SK-N-SH treated with all-trans-retinoic acid at 6 μM for 48 hours (cell line): ENCODE results near the gene KDF1.

Source experiments
- ATAC-seq: fragments of 200-7000 bp; cut with Tn5 transposase; 3 replicates; pipeline ENCODE4 v1.9.1; 2020; ENCODE audit warnings: mild to moderate bottlenecking, moderate library complexity
- BACH2 ChIP-seq: fragments of 250-450 bp; sonication (Bioruptor Pico); IDR thresholded peaks from 2 replicates; pipeline ENCODE4 v1.9.0; 2021; ENCODE audit warnings: mild to moderate bottlenecking, borderline replicate concordance
- CREB5 ChIP-seq: fragments of 250-450 bp; sonication (Bioruptor Pico); IDR thresholded peaks from 2 replicates; pipeline ENCODE4 v1.5.1; 2020; ENCODE audit warnings: low read depth, mild to moderate bottlenecking, moderate library complexity
- CSDC2 ChIP-seq: fragments of 250-450 bp; sonication (Bioruptor Pico); IDR thresholded peaks from 2 replicates; pipeline ENCODE4 v1.5.0; 2020; ENCODE audit warnings: mild to moderate bottlenecking, moderate library complexity
- ESRRG ChIP-seq: fragments of 250-450 bp; sonication (Bioruptor Pico); IDR thresholded peaks from 2 replicates; pipeline ENCODE4 v1.6.1; 2021; ENCODE audit warnings: mild to moderate bottlenecking
- GLIS3 ChIP-seq: fragments of 250-450 bp; sonication (Bioruptor Pico); IDR thresholded peaks from 2 replicates; pipeline ENCODE4 v1.5.0; 2020; ENCODE audit warnings: mild to moderate bottlenecking, moderate library complexity
- ISL1 ChIP-seq: fragments of 250-450 bp; sonication (Bioruptor Pico); IDR thresholded peaks from 2 replicates; pipeline ENCODE4 v2.1.2; 2022; ENCODE audit warnings: mild to moderate bottlenecking, moderate library complexity
- OSR1 ChIP-seq: fragments of 250-450 bp; sonication (Bioruptor Pico); IDR thresholded peaks from 2 replicates; pipeline ENCODE4 v1.8.0; 2022; ENCODE audit warnings: moderate library complexity, mild to moderate bottlenecking, inconsistent platforms
- PATZ1 ChIP-seq: fragments of 250-450 bp; sonication (Bioruptor Pico); IDR thresholded peaks from 2 replicates; pipeline ENCODE4 v1.8.0; 2020; ENCODE audit warnings: mild to moderate bottlenecking, moderate library complexity, borderline replicate concordance
- PPARA ChIP-seq: fragments of 250-450 bp; sonication (Bioruptor Pico); IDR thresholded peaks from 2 replicates; pipeline ENCODE4 v1.5.0; 2020; ENCODE audit warnings: mild to moderate bottlenecking, borderline replicate concordance
- RARB ChIP-seq: fragments of 250-450 bp; sonication (Bioruptor Pico); IDR thresholded peaks from 2 replicates; pipeline ENCODE4 v1.8.0; 2021; ENCODE audit warnings: mild to moderate bottlenecking, moderate library complexity
- SNAI2 ChIP-seq: fragments of 250-450 bp; sonication (Bioruptor Pico); IDR thresholded peaks from 2 replicates; pipeline ENCODE4 v1.5.0; 2020; ENCODE audit warnings: mild to moderate bottlenecking, moderate library complexity
- TCF4 ChIP-seq: fragments of 250-450 bp; sonication (Bioruptor Pico); IDR thresholded peaks from 2 replicates; pipeline ENCODE4 v1.8.0; 2021; ENCODE audit warnings: mild to moderate bottlenecking, moderate library complexity, borderline replicate concordance
- TOX ChIP-seq: fragments of 250-450 bp; sonication (Bioruptor Pico); IDR thresholded peaks from 2 replicates; pipeline ENCODE4 v1.8.0; 2021; ENCODE audit warnings: mild to moderate bottlenecking, moderate library complexity, borderline replicate concordance
- ZC3H10 ChIP-seq: fragments of 250-450 bp; sonication (Bioruptor Pico); IDR thresholded peaks from 2 replicates; pipeline ENCODE4 v1.5.1; 2021; ENCODE audit warnings: mild to moderate bottlenecking, moderate library complexity
- ZFP3 ChIP-seq: fragments of 250-450 bp; sonication (Bioruptor Pico); IDR thresholded peaks from 2 replicates; pipeline ENCODE4 v1.5.0; 2020; ENCODE audit warnings: mild to moderate bottlenecking, moderate library complexity
- ZFP30 ChIP-seq: fragments of 450-650 bp; formaldehyde crosslinking; IDR thresholded peaks from 2 replicates; pipeline ENCODE4 v1.5.0; 2022; ENCODE audit warnings: mild to moderate bottlenecking, moderate library complexity
- ZNF70 ChIP-seq: fragments of 450-650 bp; formaldehyde crosslinking; IDR thresholded peaks from 2 replicates; pipeline ENCODE4 v1.5.0; 2020; ENCODE audit warnings: mild to moderate bottlenecking, moderate library complexity
- ZNF8 ChIP-seq: fragments of 450-650 bp; formaldehyde crosslinking; IDR thresholded peaks from 2 replicates; pipeline ENCODE4 v1.5.0; 2020; ENCODE audit warnings: mild to moderate bottlenecking, moderate library complexity
- TF ChIP-seq, protein P1 (sequence below): fragments of 250-450 bp; sonication (Bioruptor Pico); IDR thresholded peaks from 2 replicates; pipeline ENCODE4 v1.5.1; 2021; ENCODE audit warnings: mild to moderate bottlenecking, moderate library complexity
- TF ChIP-seq, protein P2 (sequence below): fragments of 250-450 bp; sonication (Bioruptor Pico); IDR thresholded peaks from 2 replicates; pipeline ENCODE4 v1.5.0; 2020; ENCODE audit warnings: mild to moderate bottlenecking, moderate library complexity

Gene KDF1

GRCh38 chr1:26942656-26943055 lies 17.6 kb downstream of the KDF1 start:
- no peak for ATAC-seq
- TF ChIP-seq CSDC2 (CRISPR knock-in tag) (no peak), PPARA (CRISPR knock-in tag) (no peak), BACH2 (CRISPR knock-in tag) (no peak), TOX (CRISPR knock-in tag) (no peak), ZFP30 (no peak), CREB5 (CRISPR knock-in tag) (no peak), ZFP3 (CRISPR knock-in tag) (no peak), TCF4 (CRISPR knock-in tag) (no peak)

DNA sequence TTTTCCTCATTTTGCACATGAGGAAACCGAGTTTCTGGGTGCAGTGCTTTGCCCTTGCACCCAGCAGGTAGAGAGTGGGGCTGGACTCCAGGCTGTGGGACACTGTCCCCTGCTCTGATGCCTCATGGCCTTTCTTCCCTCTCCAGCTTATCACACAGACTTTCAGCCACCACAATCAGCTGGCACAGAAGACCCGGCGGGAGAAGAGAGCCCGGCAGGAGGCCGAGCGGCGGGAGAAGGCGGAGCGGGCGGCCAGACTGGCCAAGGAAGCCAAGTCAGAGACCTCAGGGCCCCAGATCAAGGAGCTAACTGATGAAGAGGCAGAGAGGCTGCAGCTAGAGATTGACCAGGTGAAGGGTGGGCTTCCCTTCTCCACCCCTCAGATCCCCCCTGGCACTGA lies 19.0 kb downstream of the KDF1 start:
- TF ChIP-seq BACH2 (CRISPR knock-in tag) (no peak), PPARA (CRISPR knock-in tag) (no peak), TCF4 (CRISPR knock-in tag) (no peak), ZFP3 (CRISPR knock-in tag) (no peak), ZFP30 (no peak), RARB (CRISPR knock-in tag) (no peak), ZNF70 (no peak), SNAI2 (CRISPR knock-in tag) (no peak), CSDC2 (CRISPR knock-in tag) (no peak), PATZ1 (CRISPR knock-in tag) (no peak), ISL1 (CRISPR knock-in tag) (no peak), ZNF8 (CRISPR knock-in tag) (no peak), ZC3H10 (CRISPR knock-in tag) (no peak)
- TF ChIP-seq, protein P1, sequence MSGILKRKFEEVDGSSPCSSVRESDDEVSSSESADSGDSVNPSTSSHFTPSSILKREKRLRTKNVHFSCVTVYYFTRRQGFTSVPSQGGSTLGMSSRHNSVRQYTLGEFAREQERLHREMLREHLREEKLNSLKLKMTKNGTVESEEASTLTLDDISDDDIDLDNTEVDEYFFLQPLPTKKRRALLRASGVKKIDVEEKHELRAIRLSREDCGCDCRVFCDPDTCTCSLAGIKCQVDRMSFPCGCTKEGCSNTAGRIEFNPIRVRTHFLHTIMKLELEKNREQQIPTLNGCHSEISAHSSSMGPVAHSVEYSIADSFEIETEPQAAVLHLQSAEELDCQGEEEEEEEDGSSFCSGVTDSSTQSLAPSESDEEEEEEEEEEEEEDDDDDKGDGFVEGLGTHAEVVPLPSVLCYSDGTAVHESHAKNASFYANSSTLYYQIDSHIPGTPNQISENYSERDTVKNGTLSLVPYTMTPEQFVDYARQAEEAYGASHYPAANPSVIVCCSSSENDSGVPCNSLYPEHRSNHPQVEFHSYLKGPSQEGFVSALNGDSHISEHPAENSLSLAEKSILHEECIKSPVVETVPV (CRISPR knock-in tag): no peak
- ATAC-seq: no peak

- TF ChIP-seq ZC3H10 (CRISPR knock-in tag): no peak
- TF ChIP-seq ZFP30: no peak
- TF ChIP-seq, protein P2, sequence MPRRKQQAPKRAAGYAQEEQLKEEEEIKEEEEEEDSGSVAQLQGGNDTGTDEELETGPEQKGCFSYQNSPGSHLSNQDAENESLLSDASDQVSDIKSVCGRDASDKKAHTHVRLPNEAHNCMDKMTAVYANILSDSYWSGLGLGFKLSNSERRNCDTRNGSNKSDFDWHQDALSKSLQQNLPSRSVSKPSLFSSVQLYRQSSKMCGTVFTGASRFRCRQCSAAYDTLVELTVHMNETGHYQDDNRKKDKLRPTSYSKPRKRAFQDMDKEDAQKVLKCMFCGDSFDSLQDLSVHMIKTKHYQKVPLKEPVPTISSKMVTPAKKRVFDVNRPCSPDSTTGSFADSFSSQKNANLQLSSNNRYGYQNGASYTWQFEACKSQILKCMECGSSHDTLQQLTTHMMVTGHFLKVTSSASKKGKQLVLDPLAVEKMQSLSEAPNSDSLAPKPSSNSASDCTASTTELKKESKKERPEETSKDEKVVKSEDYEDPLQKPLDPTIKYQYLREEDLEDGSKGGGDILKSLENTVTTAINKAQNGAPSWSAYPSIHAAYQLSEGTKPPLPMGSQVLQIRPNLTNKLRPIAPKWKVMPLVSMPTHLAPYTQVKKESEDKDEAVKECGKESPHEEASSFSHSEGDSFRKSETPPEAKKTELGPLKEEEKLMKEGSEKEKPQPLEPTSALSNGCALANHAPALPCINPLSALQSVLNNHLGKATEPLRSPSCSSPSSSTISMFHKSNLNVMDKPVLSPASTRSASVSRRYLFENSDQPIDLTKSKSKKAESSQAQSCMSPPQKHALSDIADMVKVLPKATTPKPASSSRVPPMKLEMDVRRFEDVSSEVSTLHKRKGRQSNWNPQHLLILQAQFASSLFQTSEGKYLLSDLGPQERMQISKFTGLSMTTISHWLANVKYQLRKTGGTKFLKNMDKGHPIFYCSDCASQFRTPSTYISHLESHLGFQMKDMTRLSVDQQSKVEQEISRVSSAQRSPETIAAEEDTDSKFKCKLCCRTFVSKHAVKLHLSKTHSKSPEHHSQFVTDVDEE (CRISPR knock-in tag): no peak
- no peak for TF ChIP-seq CREB5 (CRISPR knock-in tag)
- no peak for TF ChIP-seq ESRRG (CRISPR knock-in tag)
- no peak for TF ChIP-seq ZFP3 (CRISPR knock-in tag)
- TF ChIP-seq GLIS3 (CRISPR knock-in tag): no peak
- TF ChIP-seq RARB (CRISPR knock-in tag): no peak
- TF ChIP-seq, all 23 proteins: peak for 0
- no peak for ATAC-seq
These were observed 21.6 kb downstream of the KDF1 start for GRCh38 chr1:26938659-26939025.

DNA sequence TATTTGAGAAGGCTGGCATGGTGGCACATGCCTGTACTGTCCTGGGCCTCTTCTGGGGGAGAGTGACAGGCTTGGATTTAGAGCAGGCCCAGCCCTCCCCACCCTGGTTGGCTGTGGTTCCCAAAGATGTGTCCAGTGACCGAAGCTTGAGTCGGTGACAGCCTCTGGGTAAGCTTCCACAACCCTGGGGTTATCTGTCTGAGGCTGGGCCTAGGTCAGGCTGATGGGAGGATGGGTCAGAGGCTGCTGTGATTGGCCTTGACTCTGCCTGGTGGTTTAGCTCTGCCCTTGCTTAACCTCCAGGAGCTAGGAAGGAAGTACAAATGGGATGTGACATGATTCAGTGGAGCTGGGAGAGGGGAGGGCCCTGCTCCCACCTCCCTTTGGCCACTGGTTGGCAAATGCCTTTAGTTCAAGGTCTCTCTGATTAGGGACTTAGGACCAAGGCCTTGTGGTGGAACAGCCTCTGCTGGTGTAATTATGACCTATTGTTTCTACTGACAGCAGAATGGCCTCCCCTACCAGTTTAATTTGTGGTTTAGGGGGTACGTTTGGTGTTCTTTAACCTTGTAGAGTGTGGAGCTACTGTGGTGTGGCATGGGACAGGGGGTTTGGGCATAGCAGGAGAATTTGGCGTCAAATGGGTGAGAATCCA lies 22.1 kb downstream of the KDF1 start:
- TF ChIP-seq OSR1 (no peak), SNAI2 (CRISPR knock-in tag) (no peak), ZNF8 (CRISPR knock-in tag) (no peak), CSDC2 (CRISPR knock-in tag) (no peak), ZFP3 (CRISPR knock-in tag) (no peak), ZC3H10 (CRISPR knock-in tag) (no peak), TOX (CRISPR knock-in tag) (no peak), CREB5 (CRISPR knock-in tag) (no peak), ZNF70 (no peak)
- no peak for ATAC-seq
